RWPE1 (cell line): ENCODE data around the gene KCNQ5.

Experiments
- CTCF ChIA-PET: fragments of 350-600 bp; sonication (Branson Sonifier 250); formaldehyde crosslinking; extraction: SDS; loops from one replicate; lab custom pipeline; 2021; lab: Yijun Ruan, JAX
- POLR2A ChIA-PET: fragments of 400-600 bp; formaldehyde crosslinking; extraction: SDS; loops from one replicate; lab custom pipeline; 2020; ENCODE audit warnings: antibody characterized with exemption; ENCODE audit not compliant: low non-redundant PET; lab: Yijun Ruan, JAX
- DNase-seq: peaks from one replicate; pipeline ENCODE4 v3.0.0; 2012; ENCODE audit warnings: low spot score
- H3K27ac ChIP-seq: fragments of 450-650 bp; 2 replicates; pipeline ENCODE4 v1.5.1; 2017
- CTCF ChIP-seq: fragments of 450-650 bp; conservative IDR thresholded peaks from 2 replicates; pipeline ENCODE4 v1.5.1; 2017; ENCODE audit warnings: low read depth, mild to moderate bottlenecking

The KCNQ5 gene

GRCh38 chr6:72844614-72845013, 222.8 kb downstream of the KCNQ5 start:
- POLR2A ChIA-PET = no interaction called here

DNA sequence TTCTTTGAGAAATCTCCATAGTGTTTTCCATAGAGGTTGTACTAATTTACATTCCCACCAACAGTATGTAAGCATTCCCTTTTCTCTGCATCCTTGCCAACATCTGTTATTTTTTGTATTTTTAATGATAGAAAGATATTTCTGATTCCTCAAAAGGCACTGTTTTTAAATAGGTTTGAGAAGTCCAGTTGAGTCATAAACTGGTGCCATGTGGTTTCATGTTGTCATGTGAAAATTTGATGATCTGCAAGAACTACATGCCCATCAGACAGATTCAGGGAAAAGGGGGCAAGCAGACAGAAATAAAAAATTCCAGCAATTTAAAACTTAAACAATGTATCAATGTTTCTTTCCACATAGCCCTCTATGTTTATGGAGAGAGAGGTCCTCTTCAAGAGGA, 227.5 kb downstream of the KCNQ5 start:
- H3K27ac ChIP-seq = no peak overlapping the region
- CTCF ChIA-PET = no interaction called here
- DNase-seq = no peak
- POLR2A ChIA-PET = no interaction called here
- TF ChIP-seq CTCF = no peak

More at GRCh38 chr6:72844614-72845013, 222.8 kb downstream of the KCNQ5 start:
- CTCF ChIA-PET = no interaction called here
- no peak for DNase-seq
- no peak overlapping the region for H3K27ac ChIP-seq
- TF ChIP-seq CTCF = no peak

- no peak for DNase-seq
- H3K27ac ChIP-seq = no peak overlapping the region
- ChIA-PET CTCF (interaction anchor here (1.2 kb wide), 1 partner anchor 10 kb away, joined by 3 read pairs; no protein-coding TSS in a partner anchor), POLR2A (no interaction called here)
- TF ChIP-seq CTCF = no peak
These were observed 228.2 kb downstream of the KCNQ5 start for GRCh38 chr6:72850040-72850439.

DNA sequence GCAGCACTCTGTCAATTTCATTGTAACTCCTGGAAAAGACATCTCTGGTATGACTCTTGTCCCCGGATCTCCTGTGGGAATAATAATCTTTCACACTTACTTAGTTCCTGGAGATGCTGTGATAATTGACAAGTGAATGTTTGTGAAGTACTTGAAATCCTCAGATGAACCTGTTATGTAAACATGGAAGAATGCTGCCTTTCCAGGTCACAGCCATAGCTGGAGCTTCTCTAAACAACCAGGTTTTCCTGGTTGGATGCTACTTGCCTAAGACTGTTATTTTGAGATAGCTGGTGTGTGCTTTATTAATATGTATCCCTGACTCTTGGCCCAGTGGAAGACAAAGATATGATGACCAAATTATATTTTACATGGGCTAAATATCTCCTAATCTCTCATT, 228.6 kb downstream of the KCNQ5 start:
- TF ChIP-seq CTCF = no peak
- no peak for DNase-seq
- CTCF ChIA-PET = interaction anchor here (1.2 kb wide), 1 partner anchor 11 kb away, joined by 3 read pairs; no protein-coding TSS in a partner anchor
- POLR2A ChIA-PET = no interaction called here
- H3K27ac ChIP-seq = no peak overlapping the region

- DNase-seq = no peak
- no peak for TF ChIP-seq CTCF
- no peak overlapping the region for H3K27ac ChIP-seq
- POLR2A ChIA-PET = no interaction called here
- CTCF ChIA-PET = no interaction called here
These were observed 233.6 kb downstream of the KCNQ5 start for GRCh38 chr6:72855471-72855870.

DNA sequence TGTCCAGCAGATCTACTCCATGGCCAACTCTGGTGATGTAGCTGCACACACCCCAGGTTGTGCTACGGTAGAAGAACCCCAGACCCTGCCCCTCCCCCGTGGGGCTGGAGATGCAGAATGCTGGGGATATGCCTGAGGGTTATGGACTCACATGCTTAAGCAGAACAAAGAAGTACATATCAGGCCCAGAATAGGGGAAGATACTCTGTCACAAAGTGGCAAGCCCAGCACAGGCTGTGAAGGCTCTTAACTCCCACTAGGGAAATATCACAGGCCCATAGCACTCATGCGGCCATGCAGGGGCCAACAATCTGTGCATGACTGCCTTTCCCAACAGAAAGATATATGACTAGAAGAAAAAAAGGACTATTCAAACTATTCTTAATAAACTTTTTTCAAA, 234.9 kb downstream of the KCNQ5 start:
- CTCF ChIA-PET = interaction anchor here (0.6 kb wide), 1 partner anchor 234 kb away, joined by 4 read pairs; no protein-coding TSS in a partner anchor
- POLR2A ChIA-PET = no interaction called here
- TF ChIP-seq CTCF = no peak
- DNase-seq = no peak
- no peak overlapping the region for H3K27ac ChIP-seq
